ENCODE results near the gene POLN. TPM values are rescaled to one million over a fixed set of nuclear protein-coding genes. Genes with fewer than 3 reads are reported as not detected.
A peak's percentile ranks its signal among the peaks of the same experiment; 100 is the strongest.

Gene POLN
- total RNA-seq, 2 donors from 2014 or later: 2.8 to 2.9 TPM

- peaks cover 3% of the 10 kb centered on the region for H3K27me3 Mint-ChIP-seq (ENCODE audit: insufficient read depth)
- H3K4me1 Mint-ChIP-seq: no peaks in the 10 kb centered on the region
- H3K4me1 ChIP-seq (ENCODE audit: control insufficient read depth, insufficient read depth, low read length): no peaks in the 10 kb centered on the region
- no peaks in the 10 kb centered on the region for H3K9me3 ChIP-seq (ENCODE audit: control insufficient read depth, low read length)
- H3K27ac Mint-ChIP-seq: no peak overlapping the region
- DNase-seq: no peak
- no peaks in the 10 kb centered on the region for H3K27me3 ChIP-seq (ENCODE audit: control insufficient read depth, insufficient read depth, low read length, poor library complexity, severe bottlenecking)
- no peaks in the 10 kb centered on the region for H3K36me3 ChIP-seq (ENCODE audit: control insufficient read depth, insufficient read depth, low read length)
- 86 to 97% methylated on average over 4 of the region's 4 CpGs for WGBS, 2 experiments (ENCODE audit: insufficient coverage in 1 of 2, insufficient read length in 1 of 2)
- no peaks in the 10 kb centered on the region for H3K36me3 Mint-ChIP-seq (ENCODE audit: low read depth)
- H3K9me3 Mint-ChIP-seq: no peaks in the 10 kb centered on the region
- H3K27ac ChIP-seq (ENCODE audit: low read depth, low read length): no peak overlapping the region
- H3K4me3 ChIP-seq (ENCODE audit: low read length): no peak overlapping the region
- no peak overlapping the region for H3K9ac ChIP-seq (ENCODE audit: extremely low read depth, low read length, poor library complexity, severe bottlenecking)
- no peak overlapping the region for H3K4me3 Mint-ChIP-seq
- TF ChIP-seq CTCF (conservative IDR thresholded peaks at IDR 0.05): no peak
These were observed 159.3 kb downstream of the POLN start for GRCh38 chr4:2082627-2083026.

- Histone ChIP-seq H3K4me3 (ENCODE audit: low read length) (no peak overlapping the region), H3K27me3 (ENCODE audit: control insufficient read depth, insufficient read depth, low read length, poor library complexity, severe bottlenecking) (no peaks in the 10 kb centered on the region), H3K36me3 (ENCODE audit: control insufficient read depth, insufficient read depth, low read length) (no peaks in the 10 kb centered on the region), H3K4me1 (ENCODE audit: control insufficient read depth, insufficient read depth, low read length) (no peaks in the 10 kb centered on the region), H3K27ac (ENCODE audit: low read depth, low read length) (no peak overlapping the region), H3K9me3 (ENCODE audit: control insufficient read depth, low read length) (no peaks in the 10 kb centered on the region), H3K9ac (ENCODE audit: extremely low read depth, low read length, poor library complexity, severe bottlenecking) (no peak overlapping the region)
- Mint-ChIP-seq H3K27ac (no peak overlapping the region), H3K4me1 (no peaks in the 10 kb centered on the region), H3K36me3 (ENCODE audit: low read depth) (no peaks in the 10 kb centered on the region), H3K9me3 (no peaks in the 10 kb centered on the region), H3K27me3 (ENCODE audit: insufficient read depth) (peaks cover 3% of the 10 kb centered on the region), H3K4me3 (no peak overlapping the region)
- no peak for TF ChIP-seq CTCF (conservative IDR thresholded peaks at IDR 0.05)
- peak; percentile 17 for DNase-seq
- 88 to 100% methylated on average over 2 to 3 of the region's 3 CpGs for WGBS, 2 experiments (ENCODE audit: insufficient coverage in 1 of 2, insufficient read length in 1 of 2)
These were observed 159.8 kb downstream of the POLN start for GRCh38 chr4:2082118-2082517.

GRCh38 chr4:2081540-2081939 is 160.4 kb downstream of the POLN start:
- Mint-ChIP-seq H3K27me3 (ENCODE audit: insufficient read depth) (peaks cover 3% of the 10 kb centered on the region), H3K4me1 (no peaks in the 10 kb centered on the region), H3K4me3 (no peak overlapping the region), H3K27ac (no peak overlapping the region), H3K36me3 (ENCODE audit: low read depth) (no peaks in the 10 kb centered on the region), H3K9me3 (no peaks in the 10 kb centered on the region)
- WGBS, 2 experiments (ENCODE audit: insufficient coverage in 1 of 2, insufficient read length in 1 of 2): 92 to 93% methylated on average over 6 to 10 of the region's 10 CpGs
- no peaks in the 10 kb centered on the region for H3K4me1 ChIP-seq (ENCODE audit: control insufficient read depth, insufficient read depth, low read length)
- TF ChIP-seq CTCF (conservative IDR thresholded peaks at IDR 0.05): no peak
- H3K9ac ChIP-seq (ENCODE audit: extremely low read depth, low read length, poor library complexity, severe bottlenecking): no peak overlapping the region
- DNase-seq: peak; percentile 22
- H3K9me3 ChIP-seq (ENCODE audit: control insufficient read depth, low read length): no peaks in the 10 kb centered on the region
- no peaks in the 10 kb centered on the region for H3K36me3 ChIP-seq (ENCODE audit: control insufficient read depth, insufficient read depth, low read length)
- H3K4me3 ChIP-seq (ENCODE audit: low read length): no peak overlapping the region
- no peaks in the 10 kb centered on the region for H3K27me3 ChIP-seq (ENCODE audit: control insufficient read depth, insufficient read depth, low read length, poor library complexity, severe bottlenecking)
- no peak overlapping the region for H3K27ac ChIP-seq (ENCODE audit: low read depth, low read length)

Data from endodermal cell (in vitro differentiated cells).